Pancreas (tissue), 10 donors: ENCODE measurements around the gene RUNDC1. TPM values are rescaled to one million over a fixed set of nuclear protein-coding genes. Genes with fewer than 3 reads are reported as not detected.

Experiments used
- ATAC-seq, 4 donors: fragments of 200-7000 bp; cut with Tn5 transposase; one replicate each; pipeline versions ENCODE4 v1.8.0 to v1.9.1; 2020; ENCODE audit warnings: mild to moderate bottlenecking in 4 of 4, moderate library complexity in 4 of 4
- DNase-seq, 6 donors: peaks; one replicate each; pipeline ENCODE4 v3.0.0-alpha.2; 2020
- FAIRE-seq: peaks from 2 replicates; lab custom pipeline; 2012; peaks lifted over from hg19 to GRCh38; lab: Jason Lieb, UNC
- H3K27ac ChIP-seq, 4 donors: fragments of 200-600 bp; sonication (generic); 1 replicate in 3 of 4; 2 replicates in 1 of 4; pipeline versions ENCODE4 v1.5.0 to v1.8.0; 2020
- H3K27me3 ChIP-seq, 4 donors: fragments of 200-600 bp; one replicate each; pipeline ENCODE4 v1.8.0; 2021
- H3K36me3 ChIP-seq, 3 donors: fragments of 200-600 bp; sonication (generic) in 1 of 3; one replicate each; pipeline versions ENCODE4 v1.5.0 to v1.8.0; 2020 to 2021
- H3K4me1 ChIP-seq, 3 donors: fragments of 200-600 bp; one replicate each; pipeline ENCODE4 v1.8.0; 2021
- H3K4me3 ChIP-seq, 4 donors: fragments of 200-600 bp; sonication (generic) in 2 of 4; one replicate each; pipeline versions ENCODE4 v1.5.0 to v1.8.0; 2020 to 2021
- H3K9me3 ChIP-seq, 4 donors: fragments of 200-600 bp; one replicate each; pipeline ENCODE4 v1.8.0; 2021
- CTCF ChIP-seq, 4 donors: fragments of 200-600 bp; sonication (generic) in 3 of 4; IDR thresholded peaks; one replicate each; pipeline versions ENCODE4 v1.5.0 to v1.8.0; 2021; ENCODE audit warnings: antibody characterized with exemption in 4 of 4
- WGBS, 2 donors: extraction: QIAGEN DNeasy Blood & Tissue Kit; methylation state at CpG; one replicate each; pipeline ENCODE4 v1.1.7; 2013; 5-methylcytosine and 5-hydroxymethylcytosine counted together
- intact Hi-C, 3 donors: fragments of 100-400 bp; cut with DNase I; formaldehyde crosslinking; loops; one replicate each; pipeline versions ENCODE4 v1.11.1 to v1.14.2; 2022
- polyA plus RNA-seq, 2 donors: library from polyadenylated mRNA; stranded (reverse); fragments of 200-250 nt; gene quantifications; one replicate each; pipeline ENCODE4 v1.2.3, GENCODE V29; 2013
- total RNA-seq, 6 donors: library from RNA; stranded (reverse); fragmentation: NEBNext Ultra II Directional in 4 of 6; extraction: Animal tissue kit (Norgen Biotek cat#: 25700) in 4 of 6; gene quantifications; one replicate each; pipeline versions ENCODE4 v1.2.1 to v1.2.4, GENCODE V29; 2021 to 2023
- donor health status: healthy with polysubstance abuse.
- donor health status: DM: no; HTN: no; CAD: no; lungs with moderate emphysema.
- donor health status: DM: no; HTN: no; CAD: no.
- donor health status: control.
- donor health status: control.
- donor health status: Bipolar disorder and iron deficiency.
- donor health status: DM: yes; HTN: yes; CAD: no.
- donor health status: DM: no; HTN: no; CAD: no.
- donor health status: DM: no; HTN: no; CAD: no.
- donor health status: DM: yes; HTN: yes; CAD: no.

RUNDC1 gene
- total and polyA plus RNA-seq, 8 donors, result 6.3 to 12.1 (median 8.7) TPM

DNA sequence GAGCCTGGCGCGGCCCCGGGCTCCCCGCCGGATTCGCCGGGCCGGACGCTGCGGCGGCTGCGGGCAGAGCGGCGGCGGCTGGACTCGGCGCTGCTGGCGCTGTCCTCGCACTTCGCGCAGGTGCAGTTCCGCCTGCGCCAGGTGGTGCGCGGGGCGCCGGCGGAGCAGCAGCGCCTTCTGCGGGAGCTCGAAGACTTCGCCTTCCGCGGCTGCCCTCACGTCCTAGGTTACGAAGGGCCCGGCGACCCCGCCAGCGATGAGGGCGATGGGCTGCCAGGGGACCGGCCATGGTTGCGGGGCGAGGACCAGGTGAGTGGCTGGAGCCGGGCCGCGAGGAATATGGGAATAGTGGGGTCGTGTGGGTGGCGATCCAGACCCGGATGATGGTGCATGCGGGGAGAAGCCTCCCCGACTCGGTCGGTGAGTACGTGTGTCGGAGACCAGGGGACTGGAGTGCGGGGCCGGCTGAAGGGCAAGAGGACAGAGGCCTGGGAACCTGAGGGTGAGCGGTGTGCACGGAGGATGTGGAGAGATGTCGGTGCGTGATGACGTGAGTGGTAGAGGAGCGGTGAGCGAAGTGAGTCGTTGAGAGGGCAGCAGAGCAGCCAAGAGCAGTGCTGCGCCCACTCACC lies 517 bp downstream of the RUNDC1 start:
- peak; percentile 34 to 83 (median 64) for DNase-seq
- H3K4me3 ChIP-seq, result peak overlapping the region; percentile 68 to 90 (median 86)
- H3K4me1 ChIP-seq, result peaks cover 0 to 20% (median 16%) of the 10 kb centered on the region in 3 donors
- no peak for FAIRE-seq
- ATAC-seq, result peak; percentile 73 to 85 (median 78)
- no peaks in the 10 kb centered on the region for H3K27me3 ChIP-seq
- no peaks in the 10 kb centered on the region for H3K9me3 ChIP-seq
- H3K36me3 ChIP-seq, result no peaks in the 10 kb centered on the region
- peak in 1 of 4 donors; percentile 15 for TF ChIP-seq CTCF (IDR thresholded peaks at IDR 0.05)
- 0 to 1% methylated on average over 61 to 67 of the region's 67 CpGs for WGBS, 2 donors
- H3K27ac ChIP-seq, result peak overlapping the region; percentile 68 to 85 (median 76)
- intact Hi-C loops, result no loop called here

DNA sequence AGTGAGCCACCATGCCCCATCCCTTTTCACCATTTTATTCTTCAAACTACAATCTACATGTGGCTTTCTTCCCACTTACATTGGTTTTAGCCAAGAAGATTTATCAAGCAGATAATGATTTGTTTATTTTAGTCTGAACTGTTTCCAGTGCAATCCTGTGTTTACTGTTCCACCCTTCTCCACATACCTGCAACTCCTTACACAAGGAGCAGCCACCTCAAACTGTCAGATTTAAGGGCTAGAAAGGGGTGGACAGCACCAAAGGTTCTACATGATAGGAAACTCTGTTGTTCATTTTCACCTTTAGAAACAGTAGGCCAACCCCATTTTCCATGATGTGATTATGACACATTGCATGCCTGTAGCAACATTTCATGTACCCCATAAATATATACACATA lies 1.9 kb downstream of the RUNDC1 start:
- peaks cover 0 to 3% (median 0%) of the 10 kb centered on the region in 3 donors for H3K36me3 ChIP-seq
- H3K4me3 ChIP-seq, result no peak overlapping the region
- no peak for DNase-seq
- no peak for ATAC-seq
- H3K9me3 ChIP-seq, result no peaks in the 10 kb centered on the region
- FAIRE-seq, result no peak
- H3K27me3 ChIP-seq, result no peaks in the 10 kb centered on the region
- H3K4me1 ChIP-seq, result peaks cover 0 to 20% (median 16%) of the 10 kb centered on the region in 3 donors
- no peak overlapping the region for H3K27ac ChIP-seq
- intact Hi-C loops, result no loop called here
- TF ChIP-seq CTCF (IDR thresholded peaks at IDR 0.05), result no peak

DNA sequence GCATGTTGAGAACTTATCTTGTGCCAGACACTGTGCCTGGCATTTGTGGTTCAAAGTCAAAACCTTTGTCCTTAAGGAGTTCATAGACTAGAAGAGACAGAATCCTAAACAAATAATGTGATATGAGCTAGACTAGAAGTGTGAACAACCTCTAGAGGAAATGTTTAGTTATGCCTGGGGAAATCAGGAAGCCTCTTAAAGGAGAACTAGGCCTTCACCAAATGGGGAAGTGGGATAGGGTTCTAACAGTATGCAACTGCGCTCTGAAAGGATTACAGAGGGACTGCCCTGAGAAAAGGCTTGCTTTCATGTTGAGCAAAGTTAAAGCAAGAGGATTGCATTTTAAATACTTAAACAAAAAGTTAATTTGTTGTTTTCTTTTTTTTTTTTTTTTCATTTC lies 4.9 kb downstream of the RUNDC1 start:
- 0% methylated on average over 1 of the region's 1 CpG for WGBS, 2 donors
- no peaks in the 10 kb centered on the region for H3K9me3 ChIP-seq
- no peak overlapping the region for H3K4me3 ChIP-seq
- peak overlapping the region in 1 of 4 donors; percentile 57 for H3K27ac ChIP-seq
- FAIRE-seq (no peak), DNase-seq (no peak), ATAC-seq (peak in 1 of 4 donors; percentile 17)
- TF ChIP-seq CTCF (IDR thresholded peaks at IDR 0.05), result no peak
- H3K4me1 ChIP-seq, result peaks cover 0 to 20% (median 9%) of the 10 kb centered on the region in 3 donors
- intact Hi-C loops, result no loop called here
- H3K27me3 ChIP-seq, result no peaks in the 10 kb centered on the region
- H3K36me3 ChIP-seq, result peaks cover 0 to 31% (median 17%) of the 10 kb centered on the region in 3 donors

GRCh38 chr17:42989141-42989540 lies 8.8 kb downstream of the RUNDC1 start:
- Histone ChIP-seq H3K36me3 (peaks cover 8 to 53% (median 17%) of the 10 kb centered on the region in 3 donors), H3K4me1 (peaks cover 0 to 6% (median 0%) of the 10 kb centered on the region in 3 donors), H3K27me3 (no peaks in the 10 kb centered on the region), H3K4me3 (no peak overlapping the region), H3K9me3 (no peaks in the 10 kb centered on the region), H3K27ac (no peak overlapping the region)
- intact Hi-C loops, result no loop called here
- DNase-seq, result no peak
- no peak for FAIRE-seq
- TF ChIP-seq CTCF (IDR thresholded peaks at IDR 0.05), result no peak
- WGBS, 2 donors, result 75% methylated on average over 5 of the region's 5 CpGs
- no peak for ATAC-seq
